Lower lobe of right lung (tissue), 2 donors: Measurements from ENCODE around the gene MIB1. TPM values are rescaled to one million over a fixed set of nuclear protein-coding genes. Genes with fewer than 3 reads are reported as not detected.

Experiments used
- ATAC-seq, 2 donors: fragments of 200-7000 bp; cut with Tn5 transposase; one replicate each; pipeline ENCODE4 v1.9.1; 2020 to 2022; ENCODE audit warnings: mild to moderate bottlenecking in 2 of 2, moderate library complexity in 2 of 2
- DNase-seq: peaks from one replicate; pipeline ENCODE4 v3.0.0-alpha.2; 2020
- H3K27ac ChIP-seq: fragments of 200-600 bp; one replicate; pipeline ENCODE4 v1.8.0; 2022
- H3K27me3 ChIP-seq: fragments of 200-600 bp; one replicate; pipeline ENCODE4 v1.8.0; 2022; ENCODE audit warnings: low read depth
- H3K36me3 ChIP-seq: fragments of 200-600 bp; one replicate; pipeline ENCODE4 v1.8.0; 2022; ENCODE audit warnings: mild to moderate bottlenecking
- H3K4me1 ChIP-seq: fragments of 200-600 bp; one replicate; pipeline ENCODE4 v1.8.0; 2022
- H3K4me3 ChIP-seq: fragments of 200-600 bp; one replicate; pipeline ENCODE4 v1.8.0; 2022; ENCODE audit warnings: mild to moderate bottlenecking
- H3K9me3 ChIP-seq: fragments of 200-600 bp; one replicate; pipeline ENCODE4 v1.8.0; 2022
- intact Hi-C: fragments of 100-400 bp; cut with DNase I; formaldehyde crosslinking; loops from one replicate; pipeline ENCODE4 v1.11.0; 2022
- total RNA-seq: library from RNA; stranded (reverse); fragmentation: NEBNext Ultra II Directional; extraction: Animal tissue kit (Norgen Biotek cat#: 25700); gene quantifications from one replicate; pipeline ENCODE4 v1.2.1, GENCODE V29; 2021
- TF ChIP-seq, protein P1 (sequence below): fragments of 200-600 bp; IDR thresholded peaks from one replicate; pipeline ENCODE4 v1.8.0; 2022; ENCODE audit warnings: antibody characterized with exemption, mild to moderate bottlenecking
- donor health status: DM: no; HTN: yes; CAD: no; lungs with severe emphysema.

MIB1 gene
- total RNA-seq, 1 donor from 2014 or later: 29.3 TPM

DNA sequence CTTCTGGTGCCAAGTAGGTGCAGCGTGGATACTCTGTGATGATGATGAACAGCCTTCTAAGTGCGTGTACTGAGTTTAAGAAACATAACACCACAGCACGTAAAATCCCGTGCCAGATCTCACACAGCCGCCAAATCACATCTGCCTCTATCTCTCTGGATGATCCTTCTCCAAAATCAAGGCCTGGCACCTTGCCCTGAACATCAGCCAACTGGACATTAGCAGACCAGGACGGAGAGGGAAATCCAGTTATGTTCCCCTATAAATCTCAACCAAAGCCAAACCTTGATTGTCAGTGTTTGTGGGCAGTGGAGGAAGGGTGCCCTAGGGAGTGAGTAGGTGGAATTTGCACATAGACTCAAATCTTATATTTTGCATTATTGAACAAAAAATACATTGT, 164.3 kb downstream of the MIB1 start:
- no peaks in the 10 kb centered on the region for H3K36me3 ChIP-seq
- no peaks in the 10 kb centered on the region for H3K27me3 ChIP-seq
- peaks cover 18% of the 10 kb centered on the region for H3K4me1 ChIP-seq
- no peaks in the 10 kb centered on the region for H3K9me3 ChIP-seq
- H3K4me3 ChIP-seq: no peak overlapping the region
- no peak overlapping the region for H3K27ac ChIP-seq
- DNase-seq: no peak
- no peak for ATAC-seq
- intact Hi-C loops: no loop called here
- TF ChIP-seq, protein P1, sequence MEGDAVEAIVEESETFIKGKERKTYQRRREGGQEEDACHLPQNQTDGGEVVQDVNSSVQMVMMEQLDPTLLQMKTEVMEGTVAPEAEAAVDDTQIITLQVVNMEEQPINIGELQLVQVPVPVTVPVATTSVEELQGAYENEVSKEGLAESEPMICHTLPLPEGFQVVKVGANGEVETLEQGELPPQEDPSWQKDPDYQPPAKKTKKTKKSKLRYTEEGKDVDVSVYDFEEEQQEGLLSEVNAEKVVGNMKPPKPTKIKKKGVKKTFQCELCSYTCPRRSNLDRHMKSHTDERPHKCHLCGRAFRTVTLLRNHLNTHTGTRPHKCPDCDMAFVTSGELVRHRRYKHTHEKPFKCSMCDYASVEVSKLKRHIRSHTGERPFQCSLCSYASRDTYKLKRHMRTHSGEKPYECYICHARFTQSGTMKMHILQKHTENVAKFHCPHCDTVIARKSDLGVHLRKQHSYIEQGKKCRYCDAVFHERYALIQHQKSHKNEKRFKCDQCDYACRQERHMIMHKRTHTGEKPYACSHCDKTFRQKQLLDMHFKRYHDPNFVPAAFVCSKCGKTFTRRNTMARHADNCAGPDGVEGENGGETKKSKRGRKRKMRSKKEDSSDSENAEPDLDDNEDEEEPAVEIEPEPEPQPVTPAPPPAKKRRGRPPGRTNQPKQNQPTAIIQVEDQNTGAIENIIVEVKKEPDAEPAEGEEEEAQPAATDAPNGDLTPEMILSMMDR: no peak

DNA sequence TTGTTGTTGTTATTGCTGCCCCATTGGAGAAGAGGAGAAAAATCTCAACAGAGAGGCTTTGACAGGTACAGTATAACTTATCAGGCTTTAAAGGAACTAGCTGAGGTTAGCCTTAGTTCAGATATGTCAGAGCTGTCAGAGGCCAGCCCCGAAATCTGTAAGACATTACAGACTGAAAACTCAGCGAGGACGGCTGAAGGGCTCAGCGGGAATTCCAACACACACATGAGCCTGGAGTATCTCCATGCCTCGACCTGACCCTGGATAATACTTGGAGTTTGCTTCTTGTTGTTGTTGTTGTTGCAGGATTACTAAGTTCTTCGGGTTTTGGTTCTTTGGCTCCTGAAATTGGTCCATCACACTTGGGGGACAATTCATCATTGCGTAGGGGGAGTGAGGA, 166.9 kb downstream of the MIB1 start:
- H3K9me3 ChIP-seq: no peaks in the 10 kb centered on the region
- intact Hi-C loops: no loop called here
- ATAC-seq (no peak), DNase-seq (no peak)
- no peak overlapping the region for H3K27ac ChIP-seq
- H3K36me3 ChIP-seq: no peaks in the 10 kb centered on the region
- no peaks in the 10 kb centered on the region for H3K27me3 ChIP-seq
- no peak overlapping the region for H3K4me3 ChIP-seq
- H3K4me1 ChIP-seq: peaks cover 9% of the 10 kb centered on the region
- TF ChIP-seq, protein P1: no peak

DNA sequence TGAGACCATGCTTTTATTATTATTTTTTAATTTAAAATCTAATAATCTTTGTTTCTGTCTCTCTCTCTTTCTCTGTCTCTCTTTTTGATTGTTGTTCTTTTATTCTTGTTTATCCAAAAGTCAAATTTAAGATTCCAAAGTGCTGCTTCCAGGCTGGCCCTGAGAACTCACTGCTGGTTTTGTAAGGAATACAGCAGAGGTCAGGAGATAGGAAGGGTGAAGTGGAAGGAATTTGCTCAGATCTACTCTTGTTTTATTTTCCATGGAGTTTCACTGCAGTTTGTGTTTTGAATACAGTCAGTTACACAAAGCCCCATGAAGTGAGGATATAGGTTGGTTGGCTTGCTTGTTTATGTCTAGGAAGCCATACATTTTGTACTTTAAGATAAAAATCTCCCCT, 168.1 kb downstream of the MIB1 start:
- Histone ChIP-seq H3K4me1 (peaks cover 6% of the 10 kb centered on the region), H3K27me3 (no peaks in the 10 kb centered on the region), H3K27ac (no peak overlapping the region), H3K4me3 (no peak overlapping the region), H3K9me3 (no peaks in the 10 kb centered on the region), H3K36me3 (no peaks in the 10 kb centered on the region)
- ATAC-seq (no peak), DNase-seq (no peak)
- intact Hi-C loops: no loop called here
- TF ChIP-seq, protein P1: no peak

DNA sequence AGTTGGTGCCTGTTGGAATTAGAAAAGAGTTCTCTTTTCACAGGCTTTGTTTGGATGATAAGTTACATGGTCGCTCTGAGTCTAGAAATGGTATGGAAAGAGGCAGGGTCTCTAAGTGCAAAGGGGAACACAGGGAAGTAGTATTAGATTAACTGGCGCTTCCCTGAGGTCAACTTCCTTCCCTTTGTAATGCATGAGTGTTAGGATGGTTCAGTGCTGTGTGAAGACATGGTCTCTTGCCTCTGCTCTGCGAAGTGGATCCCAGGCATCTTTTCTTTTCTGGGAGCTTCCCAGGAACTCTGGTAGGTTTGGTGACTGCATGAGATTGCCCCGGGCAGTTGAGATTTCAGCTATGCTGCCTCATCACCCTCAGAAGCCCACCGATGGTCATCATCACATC, 170.3 kb downstream of the MIB1 start:
- intact Hi-C loops: no loop called here

DNA sequence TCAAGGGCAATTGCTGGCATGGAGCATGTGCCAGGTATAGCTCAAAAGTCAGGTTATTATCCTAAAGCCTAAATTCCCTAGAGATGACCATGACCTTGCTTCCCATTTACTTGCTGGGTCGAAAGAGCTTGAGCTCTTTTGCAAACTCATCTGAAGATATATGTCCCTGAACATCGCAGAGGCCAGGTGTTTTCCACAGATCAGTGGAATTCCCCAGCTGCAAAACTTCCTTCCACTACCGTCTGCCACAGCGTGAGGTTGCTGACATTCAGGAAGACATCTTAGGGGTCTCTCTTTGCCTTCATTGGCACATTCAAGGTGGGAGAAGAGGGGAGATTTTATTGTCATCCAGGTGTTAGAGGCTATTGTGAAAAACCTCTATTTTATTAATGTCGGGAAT, 171.0 kb downstream of the MIB1 start:
- TF ChIP-seq, protein P1: no peak
- Histone ChIP-seq H3K9me3 (no peaks in the 10 kb centered on the region), H3K4me3 (no peak overlapping the region), H3K4me1 (no peaks in the 10 kb centered on the region), H3K27me3 (no peaks in the 10 kb centered on the region), H3K27ac (no peak overlapping the region), H3K36me3 (no peaks in the 10 kb centered on the region)
- no peak for DNase-seq
- ATAC-seq: no peak
- intact Hi-C loops: no loop called here

More for the DNA sequence above, 170.3 kb downstream of the MIB1 start:
- no peak for DNase-seq
- no peaks in the 10 kb centered on the region for H3K27me3 ChIP-seq
- TF ChIP-seq, protein P1: no peak
- no peaks in the 10 kb centered on the region for H3K9me3 ChIP-seq
- H3K4me1 ChIP-seq: no peaks in the 10 kb centered on the region
- no peak overlapping the region for H3K27ac ChIP-seq
- no peak overlapping the region for H3K4me3 ChIP-seq
- H3K36me3 ChIP-seq: no peaks in the 10 kb centered on the region
- no peak for ATAC-seq
